C1 segment of cervical spinal cord (tissue), 14 donors: ENCODE data around the gene CAPN5.

ENCODE experiments used
- DNase-seq, 14 donors: peaks; one replicate each; lab custom pipeline; 2025; lab: John Stamatoyannopoulos, UW

The CAPN5 gene

DNA sequence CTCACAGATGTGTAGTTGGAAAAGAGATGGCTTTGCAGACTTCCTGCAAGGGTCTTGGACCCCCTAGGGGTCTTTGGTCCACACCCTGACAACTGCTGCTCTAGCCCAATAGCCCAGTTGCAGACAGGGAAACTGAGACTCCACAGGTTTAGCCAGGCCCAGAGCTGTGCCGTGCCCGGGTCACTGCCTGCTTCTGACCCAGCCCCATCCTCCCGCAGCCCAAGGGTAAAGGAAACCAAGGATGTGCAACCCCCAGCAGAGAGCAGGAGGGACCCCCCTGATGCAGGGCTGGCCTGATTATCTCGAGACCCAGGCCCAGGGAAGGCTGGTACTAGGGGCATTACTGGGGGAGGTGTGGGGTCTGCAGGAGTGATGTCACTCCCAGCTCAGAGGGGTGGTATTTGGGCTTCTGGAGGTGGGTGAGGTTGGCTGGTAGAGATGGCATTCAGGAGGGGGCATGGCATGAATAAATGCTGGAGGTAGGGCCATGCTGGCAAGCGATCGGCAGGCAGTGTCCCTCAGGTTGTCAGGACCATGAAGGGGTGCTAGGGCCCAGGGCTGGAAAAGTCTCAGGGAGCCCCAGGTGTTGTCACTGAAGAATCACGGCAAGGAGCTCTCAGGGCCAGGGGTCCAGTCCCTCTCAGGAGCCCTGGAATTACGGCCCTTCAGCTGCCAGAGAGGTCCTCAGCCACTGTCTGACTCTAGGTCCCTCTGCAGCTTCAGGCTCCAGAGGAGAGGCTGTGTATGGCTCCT is 82.4 kb downstream of the CAPN5 start:
- no peak for DNase-seq

DNA sequence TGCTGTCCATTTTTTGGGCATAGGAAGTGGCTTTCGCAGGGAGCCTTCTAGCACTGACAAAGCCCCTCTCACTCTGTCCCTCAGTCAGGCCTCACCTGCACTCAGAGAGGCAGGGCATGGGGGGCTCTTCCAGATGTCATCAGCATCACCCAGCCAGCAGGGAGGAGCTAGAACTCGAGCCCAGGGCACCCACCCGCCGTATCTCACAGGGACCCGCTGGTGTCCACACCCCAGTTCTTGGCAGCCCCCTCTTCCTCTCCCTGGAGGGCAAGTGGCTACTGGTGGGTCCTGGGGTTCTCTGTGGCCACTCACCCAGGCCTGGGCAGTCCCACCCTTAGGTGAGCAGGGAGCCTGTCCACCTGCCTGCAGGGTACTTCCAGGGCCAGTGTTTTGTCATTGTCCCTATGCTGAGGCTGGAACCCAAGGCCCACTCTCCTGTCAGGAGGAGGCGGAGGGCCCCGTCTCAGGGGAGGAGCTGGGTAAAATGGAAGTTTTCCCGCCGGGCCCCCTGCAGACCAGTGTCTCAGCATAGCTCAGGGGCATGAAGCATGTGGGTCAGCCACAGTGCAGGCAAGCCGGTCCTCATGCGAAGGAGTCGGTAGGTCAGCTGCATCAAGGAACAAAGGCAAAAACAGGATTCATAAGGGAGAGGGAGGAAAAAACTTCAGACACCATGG is 83.1 kb downstream of the CAPN5 start:
- DNase-seq = no peak

GRCh38 chr11:77150836-77151235 is 84.1 kb downstream of the CAPN5 start:
- DNase-seq = no peak

DNA sequence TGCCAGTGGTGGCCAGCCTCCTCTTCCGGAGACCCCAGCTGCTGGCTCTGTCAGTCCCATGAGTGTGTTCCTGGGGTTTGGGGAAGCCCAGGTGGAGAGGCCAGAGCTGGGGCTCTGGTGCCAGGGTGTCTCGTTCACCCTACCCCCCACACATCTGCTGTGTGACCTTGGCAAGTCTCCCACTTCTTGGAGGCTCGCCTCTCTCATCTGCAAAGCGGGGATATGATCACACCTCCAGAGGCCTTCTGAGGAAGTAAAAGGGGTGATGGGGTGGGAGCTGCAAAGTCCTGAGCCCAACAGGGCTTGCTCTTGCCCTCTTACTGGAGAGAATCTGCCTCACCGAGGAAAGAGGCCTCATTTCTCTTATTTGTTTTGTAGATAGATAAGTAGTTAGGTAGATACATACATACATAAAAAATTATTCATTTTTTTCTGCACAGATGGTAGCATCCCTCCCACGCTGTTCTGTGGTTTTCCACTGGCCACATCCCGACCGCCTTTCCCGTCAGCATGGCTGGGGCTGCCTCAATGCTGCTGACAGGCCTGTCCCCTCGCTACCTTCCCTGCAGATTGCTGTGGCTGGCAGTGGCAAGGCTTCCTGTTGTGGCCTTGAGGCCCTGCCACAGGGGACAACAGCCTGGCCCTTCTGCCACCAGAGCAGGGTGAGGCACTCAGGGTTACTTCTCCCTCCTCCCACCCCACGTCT is 85.2 kb downstream of the CAPN5 start:
- DNase-seq = no peak

- no peak for DNase-seq
Measured at GRCh38 chr11:77152846-77153245, 86.1 kb downstream of the CAPN5 start.

DNA sequence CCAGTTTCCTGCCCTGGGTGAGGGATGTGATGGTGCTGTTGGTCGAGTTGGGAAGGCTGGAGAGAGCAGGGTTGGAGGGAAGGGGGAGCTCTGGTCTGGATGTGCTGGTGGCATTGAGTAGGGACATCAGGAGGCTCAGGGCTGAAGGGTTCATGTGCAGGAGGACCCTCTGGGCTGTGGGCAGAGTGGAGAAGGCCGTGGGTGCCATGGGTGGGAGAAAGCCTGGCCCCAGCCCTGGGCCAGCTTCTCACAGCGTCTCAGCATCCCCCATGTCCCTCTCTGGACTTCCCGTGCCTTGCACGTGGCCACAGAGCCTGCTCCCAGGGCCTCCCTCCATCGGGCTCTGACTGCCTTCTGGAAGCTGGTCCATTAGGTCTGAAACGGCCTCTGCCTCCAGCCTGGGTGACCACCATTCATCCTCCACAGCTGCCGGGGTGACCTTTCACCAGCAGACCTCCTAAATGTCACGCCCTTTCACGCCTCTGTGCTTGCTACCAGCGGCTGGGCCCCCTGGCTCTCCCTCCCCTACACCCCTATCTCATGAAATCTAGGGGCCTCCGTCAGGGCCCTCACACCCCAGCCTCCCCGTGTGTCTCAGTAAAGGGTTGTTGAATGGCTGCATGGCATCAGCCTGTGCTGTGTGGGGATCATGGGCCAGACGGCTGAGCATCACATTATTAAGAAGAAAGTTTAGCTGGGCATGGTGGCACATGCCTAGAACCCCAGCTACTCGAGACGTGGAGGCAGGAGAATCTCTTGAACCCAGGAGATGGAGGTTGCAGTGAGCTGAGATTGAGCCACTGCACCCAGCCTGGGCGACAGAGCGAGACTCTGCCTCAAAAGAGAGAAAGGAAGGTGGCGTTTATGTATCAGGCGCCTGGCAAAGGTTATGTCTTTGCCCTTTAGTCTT is 86.8 kb downstream of the CAPN5 start:
- no peak for DNase-seq

GRCh38 chr11:77154381-77155081 is 87.8 kb downstream of the CAPN5 start:
- peak in 12 of 14 donors; percentile 14 to 93 (median 61) for DNase-seq

DNA sequence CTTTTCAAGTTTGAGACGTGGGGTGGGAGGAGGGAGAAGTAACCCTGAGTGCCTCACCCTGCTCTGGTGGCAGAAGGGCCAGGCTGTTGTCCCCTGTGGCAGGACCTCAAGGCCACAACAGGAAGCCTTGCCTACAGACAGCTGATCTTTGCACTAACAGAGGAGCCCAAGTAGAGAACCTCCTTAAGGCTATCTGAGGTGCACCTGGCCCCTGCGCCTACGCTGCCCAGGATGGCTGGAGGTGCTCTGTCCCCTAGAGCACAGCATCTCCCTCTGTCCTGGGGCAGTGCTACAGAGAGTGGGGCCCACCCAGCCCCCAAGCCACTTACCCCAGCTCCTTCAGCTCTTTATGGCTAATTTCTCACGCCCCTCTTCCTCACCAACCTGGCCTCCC is 88.3 kb downstream of the CAPN5 start:
- DNase-seq = no peak

- peak in 1 of 14 donors; percentile 56 for DNase-seq
Measured at GRCh38 chr11:77155556-77156130, 88.9 kb downstream of the CAPN5 start.

DNA sequence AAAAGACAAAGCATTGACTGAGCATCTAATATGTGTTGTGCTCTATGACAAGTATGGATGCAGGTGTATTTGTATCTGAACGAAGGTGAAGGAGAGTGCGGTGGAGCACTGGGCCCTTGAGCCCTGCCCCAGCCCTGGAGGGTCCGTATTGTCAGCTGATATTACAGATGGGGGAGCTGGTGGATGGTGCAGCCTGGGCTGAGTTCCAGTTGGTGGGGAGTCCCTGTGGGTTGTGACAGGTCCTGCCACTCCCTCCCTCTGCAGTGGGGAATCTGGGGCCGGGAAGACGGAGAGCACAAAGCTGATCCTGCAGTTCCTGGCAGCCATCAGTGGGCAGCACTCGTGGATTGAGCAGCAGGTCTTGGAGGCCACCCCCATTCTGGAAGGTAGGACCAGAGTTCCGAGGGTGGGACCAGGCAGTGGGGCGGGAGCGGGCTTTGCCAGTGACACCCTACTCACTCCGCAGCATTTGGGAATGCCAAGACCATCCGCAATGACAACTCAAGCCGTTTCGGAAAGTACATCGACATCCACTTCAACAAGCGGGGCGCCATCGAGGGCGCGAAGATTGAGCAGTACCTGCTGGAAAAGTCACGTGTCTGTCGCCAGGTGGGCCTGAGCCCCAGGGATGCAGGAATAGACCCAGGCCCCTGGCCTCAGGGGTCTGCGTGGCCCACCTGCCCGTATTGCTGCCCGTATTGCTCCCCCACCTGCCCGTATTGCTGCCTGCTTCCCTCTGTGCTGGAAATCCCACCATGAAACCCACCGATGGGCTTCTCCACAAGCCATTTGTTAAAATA is 89.8 kb downstream of the CAPN5 start:
- no peak for DNase-seq

- no peak for DNase-seq
Measured at GRCh38 chr11:77158041-77158695, 91.4 kb downstream of the CAPN5 start.

GRCh38 chr11:77159219-77159936 is 92.6 kb downstream of the CAPN5 start:
- no peak for DNase-seq

DNA sequence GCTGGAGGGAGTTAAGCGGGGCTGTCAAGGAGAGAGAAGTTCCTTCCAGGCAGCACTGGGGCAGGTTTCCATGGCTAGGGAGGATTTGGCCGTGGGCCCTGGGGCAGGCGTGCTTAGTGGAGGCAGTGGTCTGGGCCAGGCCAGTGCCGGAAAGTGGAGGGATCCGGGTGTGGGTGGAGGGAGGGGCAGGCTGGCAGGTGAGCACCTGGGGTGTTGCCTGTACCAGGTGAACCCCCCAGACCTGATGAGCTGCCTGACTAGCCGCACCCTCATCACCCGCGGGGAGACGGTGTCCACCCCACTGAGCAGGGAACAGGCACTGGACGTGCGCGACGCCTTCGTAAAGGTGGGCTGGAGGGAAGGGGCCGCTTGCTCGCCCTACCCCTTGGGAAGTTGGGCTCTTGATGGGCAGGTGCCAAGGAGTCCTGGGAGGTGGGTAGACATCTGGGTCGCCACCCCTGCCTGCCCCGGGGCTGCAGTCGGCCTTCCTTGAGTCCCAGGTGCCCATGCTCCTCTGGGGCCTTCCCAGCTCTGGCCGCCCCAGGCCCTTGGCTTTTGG is 93.2 kb downstream of the CAPN5 start:
- DNase-seq = no peak

DNA sequence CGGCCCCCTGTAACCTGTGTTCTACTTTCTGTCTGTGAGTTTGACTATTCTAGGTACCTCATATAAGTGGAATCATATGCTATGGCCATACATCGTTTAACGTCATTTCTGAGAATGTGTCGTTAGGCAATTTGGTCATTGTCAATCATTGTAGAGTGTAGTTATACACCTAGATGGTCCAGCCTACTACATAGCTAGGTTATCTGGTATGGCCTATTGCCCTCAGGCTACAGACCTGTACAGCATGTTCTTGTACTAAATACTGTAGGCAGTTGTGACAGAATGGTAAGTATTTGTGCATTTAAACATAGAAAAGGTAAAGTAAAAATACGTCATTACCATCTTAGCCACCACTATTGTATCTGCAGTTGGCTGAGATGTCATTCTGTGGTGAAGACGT is 96.5 kb downstream of the CAPN5 start:
- no peak for DNase-seq

DNA sequence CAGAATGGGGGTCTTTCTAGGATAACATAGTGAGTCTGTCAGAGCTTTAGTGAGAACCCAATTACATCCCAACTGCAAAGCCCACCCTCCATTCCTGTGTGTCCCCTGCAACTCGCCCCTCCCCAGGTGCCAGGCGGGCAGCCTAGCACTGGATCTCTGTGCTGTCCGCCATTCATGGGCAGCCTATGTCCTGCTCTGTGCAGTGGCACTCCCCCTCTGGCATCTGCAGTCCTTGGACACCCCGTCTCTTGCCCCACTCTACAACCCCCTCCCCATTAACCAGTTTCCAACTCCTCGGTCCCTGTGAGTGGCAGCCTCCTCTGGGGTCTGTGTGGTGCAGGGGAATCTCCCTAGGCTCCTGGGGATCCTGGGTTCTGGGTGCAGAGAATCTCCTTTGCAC is 98.3 kb downstream of the CAPN5 start:
- no peak for DNase-seq

DNA sequence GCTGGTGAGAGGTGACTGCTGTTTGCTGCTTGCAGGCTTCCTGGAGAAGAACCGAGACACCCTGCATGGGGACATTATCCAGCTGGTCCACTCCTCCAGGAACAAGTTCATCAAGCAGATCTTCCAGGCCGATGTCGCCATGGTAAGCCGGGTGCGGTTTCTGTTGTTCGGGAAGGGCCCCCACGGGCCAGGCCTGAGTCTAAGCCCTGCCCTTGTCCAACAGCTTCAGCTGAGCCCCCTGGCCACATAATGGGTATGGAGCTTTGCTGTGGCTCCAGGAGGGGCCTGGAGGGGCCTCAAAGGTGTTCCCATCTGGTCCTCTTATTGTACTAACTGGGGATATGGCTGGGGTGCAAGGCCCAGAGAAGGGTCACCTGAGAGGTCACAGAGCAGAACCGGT is 99.2 kb downstream of the CAPN5 start:
- DNase-seq = no peak

- DNase-seq = no peak
Measured at GRCh38 chr11:77167111-77167626, 100.4 kb downstream of the CAPN5 start.

DNA sequence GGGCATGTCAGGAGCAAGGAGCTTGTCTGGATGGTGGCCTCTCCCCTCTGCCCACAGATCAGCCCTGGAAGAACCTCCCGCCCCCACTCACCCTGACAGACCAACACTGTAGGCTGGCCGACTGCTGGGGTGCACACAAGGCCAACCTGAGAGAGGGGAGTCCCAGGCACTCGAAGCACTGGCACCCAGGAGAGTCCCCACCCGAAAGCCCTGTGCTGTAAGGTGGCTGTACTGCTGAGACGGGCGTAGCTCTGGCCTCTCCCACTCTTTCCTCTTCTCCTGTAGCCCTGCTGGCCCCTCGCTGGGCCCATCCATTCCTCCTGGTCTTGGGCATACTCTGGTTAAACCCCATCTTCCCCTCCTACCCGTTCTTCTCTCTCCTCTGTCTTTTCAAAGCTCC is 101.0 kb downstream of the CAPN5 start:
- no peak for DNase-seq
